Sigmoid colon (tissue), 7 donors: ENCODE data around the gene RCAN1. TPM values are rescaled to one million over a fixed set of nuclear protein-coding genes. Genes with fewer than 3 reads are reported as not detected.

Experiments used
- DNase-seq: peaks from one replicate; pipeline ENCODE4 v3.0.0-alpha.2; 2019
- H3K27ac ChIP-seq, 4 donors: fragments of 200-600 bp; sonication (generic); one replicate each; pipeline ENCODE4 v1.5.1; 2016 to 2019; ENCODE audit warnings: mild to moderate bottlenecking in 1 of 4
- H3K27me3 ChIP-seq, 3 donors: fragments of 200-600 bp; sonication (generic); one replicate each; pipeline ENCODE4 v1.5.1; 2019; ENCODE audit warnings: mild to moderate bottlenecking in 1 of 3
- H3K36me3 ChIP-seq, 4 donors: fragments of 200-600 bp; sonication (generic); one replicate each; pipeline ENCODE4 v1.5.1; 2016 to 2019
- H3K4me1 ChIP-seq, 4 donors: fragments of 200-600 bp; sonication (generic); one replicate each; pipeline ENCODE4 v1.5.1; 2017 to 2019
- H3K4me3 ChIP-seq, 4 donors: fragments of 200-600 bp; sonication (generic); one replicate each; pipeline ENCODE4 v1.5.1; 2017 to 2019; ENCODE audit warnings: mild to moderate bottlenecking in 2 of 4, moderate library complexity in 1 of 4
- H3K9me3 ChIP-seq, 4 donors: fragments of 200-600 bp in 3 of 4; sonication (generic) in 3 of 4; one replicate each; pipeline versions ENCODE4 v1.5.1 to v1.6.1; 2013 to 2019
- EP300 ChIP-seq, 4 donors: sonication (generic); formaldehyde crosslinking; IDR thresholded peaks; one replicate each; pipeline ENCODE4 v1.6.1; 2017; ENCODE audit warnings: antibody characterized with exemption in 4 of 4
- POLR2A ChIP-seq, 2 donors: fragments of 450-650 bp; IDR thresholded peaks; one replicate each; pipeline ENCODE4 v1.6.1; 2016; ENCODE audit warnings: antibody characterized with exemption in 2 of 2, mild to moderate bottlenecking in 2 of 2, moderate library complexity in 2 of 2
- POLR2AphosphoS5 ChIP-seq, 4 donors: sonication (generic); formaldehyde crosslinking; IDR thresholded peaks; one replicate each; pipeline ENCODE4 v1.6.1; 2017; ENCODE audit warnings: antibody characterized with exemption in 4 of 4
- WGBS, 2 donors: extraction: QIAGEN DNeasy Blood & Tissue Kit; methylation state at CpG; one replicate each; pipeline ENCODE4 v1.1.7; 2013; 5-methylcytosine and 5-hydroxymethylcytosine counted together
- intact Hi-C: fragments of 100-400 bp; cut with DNase I; formaldehyde crosslinking; loops from one replicate; pipeline ENCODE4 v1.15.1; 2023
- polyA plus RNA-seq, 3 donors: library from polyadenylated mRNA; stranded (reverse); fragments of 200-250 nt; gene quantifications; one replicate each; pipeline ENCODE4 v1.2.3, GENCODE V29; 2013
- total RNA-seq, 4 donors: library from RNA; depleted of rRNA; stranded (reverse); fragments of >200 nt; gene quantifications; one replicate each; pipeline ENCODE4 v1.1.0, GENCODE V29; 2016
- TF ChIP-seq, protein P1 (sequence below), 4 experiments: fragments of 450-650 bp in 3 of 4; fragments of 200-600 bp in 1 of 4; IDR thresholded peaks; one replicate each; pipeline ENCODE4 v1.5.1; 2016 to 2019; ENCODE audit warnings: antibody characterized with exemption in 4 of 4, mild to moderate bottlenecking in 3 of 4, moderate library complexity in 2 of 4
- donor health status: healthy with polysubstance abuse.
- donor health status: Bipolar disorder and iron deficiency.
- donor health status: healthy.

RCAN1 gene
- total and polyA plus RNA-seq, 7 donors: 21.4 to 148 (median 38.3) TPM

DNA sequence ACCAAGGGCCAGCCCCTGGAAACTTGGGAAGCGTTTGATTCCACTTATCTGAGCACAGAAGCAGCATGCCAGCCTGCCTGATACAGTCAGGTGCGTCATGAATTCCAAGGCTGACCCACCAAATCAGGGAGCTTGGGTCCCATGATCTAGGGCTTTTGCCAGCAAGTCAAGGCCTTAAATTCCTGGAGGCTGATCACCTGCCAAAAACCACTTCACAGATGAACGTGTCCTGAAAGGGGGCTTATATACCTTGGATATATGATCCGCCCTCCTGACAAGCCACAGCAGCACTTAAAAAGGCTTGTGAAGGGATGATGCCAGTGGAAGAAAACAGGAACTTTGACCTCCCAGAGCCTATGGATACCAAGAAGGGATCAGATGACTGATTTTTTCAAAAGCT lies 29.9 kb upstream of the RCAN1 start:
- H3K27me3 ChIP-seq: peaks cover 0 to 14% (median 0%) of the 10 kb centered on the region in 3 donors
- 64 to 82% methylated on average over 4 of the region's 4 CpGs for WGBS, 2 donors
- intact Hi-C loops: no loop called here
- no peak overlapping the region for H3K4me3 ChIP-seq
- no peak for DNase-seq
- no peak overlapping the region for H3K27ac ChIP-seq
- no peaks in the 10 kb centered on the region for H3K9me3 ChIP-seq
- H3K4me1 ChIP-seq: no peaks in the 10 kb centered on the region
- no peaks in the 10 kb centered on the region for H3K36me3 ChIP-seq
- TF ChIP-seq POLR2AphosphoS5 (IDR thresholded peaks at IDR 0.05): no peak
- no peak for TF ChIP-seq POLR2A (IDR thresholded peaks at IDR 0.05)
- TF ChIP-seq, protein P1, sequence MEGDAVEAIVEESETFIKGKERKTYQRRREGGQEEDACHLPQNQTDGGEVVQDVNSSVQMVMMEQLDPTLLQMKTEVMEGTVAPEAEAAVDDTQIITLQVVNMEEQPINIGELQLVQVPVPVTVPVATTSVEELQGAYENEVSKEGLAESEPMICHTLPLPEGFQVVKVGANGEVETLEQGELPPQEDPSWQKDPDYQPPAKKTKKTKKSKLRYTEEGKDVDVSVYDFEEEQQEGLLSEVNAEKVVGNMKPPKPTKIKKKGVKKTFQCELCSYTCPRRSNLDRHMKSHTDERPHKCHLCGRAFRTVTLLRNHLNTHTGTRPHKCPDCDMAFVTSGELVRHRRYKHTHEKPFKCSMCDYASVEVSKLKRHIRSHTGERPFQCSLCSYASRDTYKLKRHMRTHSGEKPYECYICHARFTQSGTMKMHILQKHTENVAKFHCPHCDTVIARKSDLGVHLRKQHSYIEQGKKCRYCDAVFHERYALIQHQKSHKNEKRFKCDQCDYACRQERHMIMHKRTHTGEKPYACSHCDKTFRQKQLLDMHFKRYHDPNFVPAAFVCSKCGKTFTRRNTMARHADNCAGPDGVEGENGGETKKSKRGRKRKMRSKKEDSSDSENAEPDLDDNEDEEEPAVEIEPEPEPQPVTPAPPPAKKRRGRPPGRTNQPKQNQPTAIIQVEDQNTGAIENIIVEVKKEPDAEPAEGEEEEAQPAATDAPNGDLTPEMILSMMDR (IDR thresholded peaks at IDR 0.05): no peak
- no peak for TF ChIP-seq EP300 (IDR thresholded peaks at IDR 0.05)

DNA sequence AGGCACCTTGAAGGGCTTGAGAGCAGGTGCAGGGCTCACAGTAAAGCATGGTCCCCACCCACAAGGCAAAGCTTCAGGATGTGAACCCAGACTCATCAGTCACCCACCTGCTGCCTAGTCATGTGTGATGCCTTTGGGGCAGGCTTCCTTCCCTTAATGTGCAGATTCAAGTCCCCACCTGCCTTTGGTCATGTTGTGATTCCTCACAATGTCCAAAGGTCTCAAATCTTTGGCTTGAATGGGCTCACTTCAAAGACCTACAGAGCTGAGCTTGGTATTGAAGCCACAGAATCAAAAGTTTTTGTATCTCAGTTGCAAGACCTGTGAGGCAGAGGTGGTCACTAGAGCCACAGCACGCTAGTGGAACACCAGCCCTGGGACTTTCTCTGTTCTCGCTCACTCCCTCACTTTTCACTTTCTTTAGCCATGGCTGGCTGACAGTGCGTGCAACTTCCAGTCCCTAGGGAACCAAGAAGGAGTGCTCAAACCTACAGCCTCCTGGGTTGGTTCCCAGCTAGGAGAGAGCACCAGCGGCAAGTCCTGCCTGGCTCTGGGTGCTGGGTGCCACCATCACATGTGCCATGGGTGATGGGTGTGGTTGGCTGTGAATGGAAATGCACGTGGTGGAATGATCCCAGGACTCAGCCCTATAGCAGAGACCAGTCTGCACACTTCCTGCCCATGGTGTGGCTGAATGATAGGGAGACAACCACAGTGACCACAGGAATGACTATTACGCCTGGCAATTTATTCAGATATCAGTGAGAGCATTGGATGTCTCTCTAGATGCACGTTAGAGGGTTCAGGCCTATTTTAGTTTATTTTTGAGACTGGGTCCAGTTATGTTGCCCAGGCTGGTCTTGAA lies 27.5 kb upstream of the RCAN1 start:
- H3K27me3 ChIP-seq: peaks cover 0 to 7% (median 0%) of the 10 kb centered on the region in 3 donors
- no peaks in the 10 kb centered on the region for H3K9me3 ChIP-seq
- intact Hi-C loops: no loop called here
- H3K27ac ChIP-seq: no peak overlapping the region
- DNase-seq: no peak
- H3K36me3 ChIP-seq: no peaks in the 10 kb centered on the region
- TF ChIP-seq, protein P1 (IDR thresholded peaks at IDR 0.05): no peak
- TF ChIP-seq EP300 (IDR thresholded peaks at IDR 0.05) (no peak), POLR2A (IDR thresholded peaks at IDR 0.05) (no peak), POLR2AphosphoS5 (IDR thresholded peaks at IDR 0.05) (no peak)
- H3K4me3 ChIP-seq: no peak overlapping the region
- 64 to 78% methylated on average over 7 of the region's 7 CpGs for WGBS, 2 donors
- H3K4me1 ChIP-seq: no peaks in the 10 kb centered on the region

DNA sequence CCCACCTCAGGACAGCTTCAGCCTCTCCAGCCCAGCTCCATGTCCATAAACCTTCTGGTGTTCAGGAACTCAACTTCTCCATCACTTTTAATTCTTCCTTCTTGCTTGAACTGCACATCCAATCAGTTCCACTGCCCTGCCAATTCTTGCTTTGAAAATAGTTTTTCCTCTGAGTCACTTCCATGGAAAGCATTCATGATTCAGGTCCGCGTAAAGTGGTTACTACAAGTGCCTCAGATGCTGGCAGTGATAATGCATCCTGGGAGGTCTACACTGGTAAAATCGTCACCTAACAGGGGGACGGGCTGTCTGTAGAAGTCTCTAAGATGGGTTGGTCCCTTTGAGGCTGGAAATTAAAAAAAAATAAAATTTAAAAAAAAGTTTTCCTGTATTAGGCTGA lies 25.9 kb upstream of the RCAN1 start:
- no peaks in the 10 kb centered on the region for H3K4me1 ChIP-seq
- H3K36me3 ChIP-seq: no peaks in the 10 kb centered on the region
- no peak for DNase-seq
- intact Hi-C loops: no loop called here
- H3K4me3 ChIP-seq: no peak overlapping the region
- H3K27me3 ChIP-seq: no peaks in the 10 kb centered on the region
- no peak overlapping the region for H3K27ac ChIP-seq
- WGBS, 2 donors: 89 to 92% methylated on average over 4 of the region's 4 CpGs
- TF ChIP-seq, protein P1 (IDR thresholded peaks at IDR 0.05): no peak
- TF ChIP-seq POLR2A (IDR thresholded peaks at IDR 0.05) (no peak), POLR2AphosphoS5 (IDR thresholded peaks at IDR 0.05) (no peak), EP300 (IDR thresholded peaks at IDR 0.05) (no peak)
- H3K9me3 ChIP-seq: no peaks in the 10 kb centered on the region

DNA sequence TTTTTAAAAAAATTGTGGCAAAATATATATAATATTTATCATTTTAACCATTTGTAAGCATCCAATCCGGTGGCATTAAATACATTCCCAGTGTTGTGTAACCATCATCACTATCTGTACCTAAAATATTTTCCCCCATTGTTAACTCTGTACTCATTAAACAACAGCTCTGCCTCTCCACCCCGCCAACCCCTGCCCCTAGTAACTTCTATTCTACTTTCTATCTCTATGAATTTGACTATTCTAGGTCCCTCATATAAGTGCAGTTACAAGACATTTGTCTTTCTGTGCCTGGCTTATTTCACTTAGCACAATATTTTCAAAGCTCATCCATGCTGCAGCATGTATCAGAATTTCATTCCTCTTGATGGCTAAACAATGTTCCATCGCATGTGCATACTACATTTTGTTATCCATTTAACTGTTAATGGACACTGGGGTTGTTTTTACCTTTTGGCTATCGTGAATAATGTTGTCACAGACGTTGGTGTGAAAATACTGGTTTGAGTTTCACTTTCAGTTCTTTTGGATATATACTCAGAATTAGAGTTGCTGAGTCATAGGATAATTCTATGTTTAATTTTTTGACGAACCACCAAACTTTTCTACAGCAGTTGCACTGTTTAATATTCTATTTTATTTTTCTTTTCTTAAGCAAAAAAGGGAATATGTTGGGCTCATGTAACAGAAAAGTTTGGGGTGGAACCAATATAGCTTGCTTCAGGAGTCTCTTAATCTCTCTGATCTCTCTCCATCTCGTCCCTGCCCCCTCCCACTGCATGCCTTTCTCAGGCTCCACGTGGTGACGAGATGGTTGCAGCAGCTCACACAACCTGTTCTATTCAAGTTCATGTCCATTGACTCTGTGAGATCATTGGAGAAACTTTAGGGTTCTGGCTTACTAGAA lies 25.2 kb upstream of the RCAN1 start:
- H3K4me3 ChIP-seq: no peak overlapping the region
- WGBS, 2 donors: 45 to 46% methylated on average over 9 of the region's 9 CpGs
- intact Hi-C loops: no loop called here

More for the DNA sequence above, 25.2 kb upstream of the RCAN1 start:
- no peaks in the 10 kb centered on the region for H3K36me3 ChIP-seq
- TF ChIP-seq, protein P1 (IDR thresholded peaks at IDR 0.05): no peak
- TF ChIP-seq EP300 (IDR thresholded peaks at IDR 0.05): no peak
- no peak overlapping the region for H3K27ac ChIP-seq
- H3K4me1 ChIP-seq: no peaks in the 10 kb centered on the region
- no peaks in the 10 kb centered on the region for H3K27me3 ChIP-seq
- no peaks in the 10 kb centered on the region for H3K9me3 ChIP-seq
- DNase-seq: no peak
